NCI-H187 (cell line): Measurements from ENCODE around the gene GALNT6.
"Not testable (repeated sequence)": the region's sequence is repeated elsewhere in the genome, so short reads cannot be mapped to it uniquely, and the experiment has no call there.

Source experiments
- DNase-seq, 2 experiments: peaks; one replicate each; lab custom pipeline; 2025; lab: John Stamatoyannopoulos, UW

Gene GALNT6

DNA sequence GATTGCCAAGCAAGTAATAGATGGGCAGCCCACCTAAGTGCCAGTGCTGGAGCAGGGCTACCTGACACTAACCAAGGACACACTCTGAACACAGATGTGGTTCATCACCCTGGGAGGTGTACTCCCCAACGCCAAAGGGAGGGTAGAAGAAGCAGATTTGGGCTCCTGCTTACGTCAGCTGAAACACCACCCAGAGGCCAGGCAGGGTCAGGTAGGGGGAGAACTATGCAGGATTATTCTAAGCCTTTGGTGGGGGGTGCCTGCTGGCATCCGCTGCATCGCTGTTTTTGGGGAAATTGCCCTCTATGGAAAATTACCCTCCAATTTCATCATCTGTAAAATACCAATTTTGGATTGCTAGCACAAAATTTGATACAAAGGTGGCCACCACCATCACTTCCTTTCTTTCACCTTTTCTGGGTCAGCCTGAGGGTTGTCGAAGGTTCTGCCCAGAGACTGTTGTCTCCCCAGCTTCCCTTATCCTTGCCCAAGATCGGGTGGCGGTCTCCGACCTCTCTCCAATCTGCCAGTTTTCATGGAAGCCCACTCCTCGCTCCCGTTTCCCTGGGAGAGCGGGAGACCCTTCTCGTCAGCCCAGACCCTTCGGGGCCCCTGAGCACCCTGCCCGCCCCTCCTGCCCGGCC lies 67.8 kb downstream of the GALNT6 start:
- DNase-seq: no peak

GRCh38 chr12:51322452-51322851 lies 68.8 kb downstream of the GALNT6 start:
- DNase-seq: no peak

- no peak for DNase-seq
These were observed 69.3 kb downstream of the GALNT6 start for GRCh38 chr12:51321882-51322281.

DNA sequence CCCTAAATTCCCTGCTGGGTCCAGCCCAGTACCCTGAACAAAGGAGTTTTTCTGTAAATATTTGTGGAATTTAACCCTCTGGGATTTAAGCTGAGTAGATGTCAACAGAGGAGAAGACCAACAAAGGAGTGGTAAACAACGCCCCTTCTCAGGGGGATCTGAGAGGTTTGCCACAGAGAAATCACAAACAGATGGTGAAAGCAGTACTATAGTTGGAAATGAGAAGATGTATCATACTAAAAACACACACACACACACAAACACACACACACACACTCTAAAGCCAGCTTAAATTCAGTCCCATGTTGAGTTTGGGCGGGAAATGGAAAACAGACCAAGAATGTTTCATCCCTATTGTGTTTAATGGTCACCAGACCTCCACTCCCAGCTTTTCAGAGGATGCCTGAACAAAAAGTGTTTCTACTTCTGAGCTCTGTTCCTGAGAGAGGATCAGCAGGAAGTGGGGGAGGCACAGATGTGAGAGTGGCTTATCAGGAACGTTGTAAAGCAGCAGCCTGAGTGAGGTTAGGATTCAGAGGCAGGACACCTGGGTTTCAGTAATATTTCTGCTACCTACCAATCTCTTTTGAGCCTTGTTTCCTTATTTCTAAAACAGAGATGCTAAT lies 70.4 kb downstream of the GALNT6 start:
- no peak for DNase-seq

DNA sequence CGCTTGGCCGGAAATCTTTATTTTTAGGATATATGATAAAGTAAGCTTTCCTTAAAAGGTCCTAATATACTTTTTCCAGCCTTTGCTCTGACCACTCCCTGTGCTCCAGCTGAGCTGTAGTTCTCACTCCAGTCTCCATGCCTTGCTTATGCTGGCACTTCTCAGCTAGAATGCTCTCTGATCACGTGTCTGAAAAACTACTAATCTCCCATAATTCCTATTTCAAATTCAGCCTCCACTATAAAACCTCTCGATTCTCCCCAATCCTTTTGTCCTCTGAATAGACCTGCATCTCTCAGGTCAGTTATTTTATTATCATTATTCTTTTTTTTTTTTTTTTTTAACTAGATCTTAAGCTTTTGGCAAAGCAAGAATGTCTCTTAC lies 70.9 kb downstream of the GALNT6 start:
- DNase-seq: no peak

- DNase-seq: no peak
These were observed 72.2 kb downstream of the GALNT6 start for GRCh38 chr12:51318846-51319599.

- DNase-seq: not testable (repeated sequence)
These were observed 73.0 kb downstream of the GALNT6 start for GRCh38 chr12:51318057-51318806.

DNA sequence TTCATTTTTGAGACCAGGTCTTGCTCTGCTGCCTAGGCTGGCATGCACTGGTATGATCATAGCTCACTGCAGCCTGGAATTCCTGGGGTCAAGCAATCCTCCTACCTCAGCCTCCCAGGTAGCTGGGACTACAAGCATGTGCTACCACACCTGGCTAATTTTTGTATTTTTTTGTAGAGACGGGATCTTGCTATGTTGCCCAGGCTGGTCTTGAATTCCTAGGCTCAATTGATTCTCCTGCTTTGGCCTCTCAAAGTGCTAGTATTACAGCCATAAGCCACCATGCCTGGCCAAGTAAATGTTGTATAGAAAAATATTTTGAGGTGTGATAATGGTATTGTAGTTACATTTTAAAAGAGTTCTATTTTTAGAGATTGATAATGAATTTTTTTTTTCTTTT lies 79.8 kb downstream of the GALNT6 start:
- DNase-seq: no peak

GRCh38 chr12:51307655-51308593 lies 83.3 kb downstream of the GALNT6 start:
- no peak for DNase-seq

DNA sequence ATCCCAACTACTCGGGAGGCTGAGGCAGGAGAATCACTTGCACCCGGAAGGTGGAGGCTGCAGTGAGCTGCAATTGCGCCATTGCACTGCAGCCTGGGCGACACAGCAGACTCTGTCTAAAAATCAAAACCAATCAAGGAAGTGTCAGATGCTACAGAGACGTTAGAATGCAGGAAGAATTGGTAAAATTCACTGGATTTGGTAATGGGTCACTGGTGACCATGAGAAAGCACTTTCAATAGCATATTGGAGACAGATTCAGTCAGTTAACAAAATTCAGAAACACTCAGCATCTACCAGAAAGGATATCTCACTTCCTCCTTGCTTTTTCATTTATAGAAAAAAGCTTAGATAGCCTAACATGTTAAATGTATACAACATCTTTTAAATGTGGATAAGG lies 84.7 kb downstream of the GALNT6 start:
- no peak for DNase-seq
